Dermis microvascular lymphatic vessel endothelial cell (primary cell): ENCODE results near the gene BRD1. TPM values are rescaled to one million over a fixed set of nuclear protein-coding genes. Genes with fewer than 3 reads are reported as not detected.
"Not testable (repeated sequence)": the region's sequence is repeated elsewhere in the genome, so short reads cannot be mapped to it uniquely, and the experiment has no call there.

Experiments
- DNase-seq, 2 donors: peaks; one replicate each; pipeline versions ENCODE4 v3.0.0 to v3.0.0-alpha.2; 2010; ENCODE audit warnings: low read depth in 2 of 2
- total RNA-seq: library from RNA; depleted of rRNA; stranded (reverse); fragments of >200 nt; gene quantifications from 2 replicates; pipeline ENCODE4 v1.2.1, GENCODE V29; 2014

Gene BRD1
- total RNA-seq, 1 donor from 2014 or later, result 16.8 TPM

GRCh38 chr22:49770547-49771265, 57.0 kb downstream of the BRD1 start:
- DNase-seq, result no peak

DNA sequence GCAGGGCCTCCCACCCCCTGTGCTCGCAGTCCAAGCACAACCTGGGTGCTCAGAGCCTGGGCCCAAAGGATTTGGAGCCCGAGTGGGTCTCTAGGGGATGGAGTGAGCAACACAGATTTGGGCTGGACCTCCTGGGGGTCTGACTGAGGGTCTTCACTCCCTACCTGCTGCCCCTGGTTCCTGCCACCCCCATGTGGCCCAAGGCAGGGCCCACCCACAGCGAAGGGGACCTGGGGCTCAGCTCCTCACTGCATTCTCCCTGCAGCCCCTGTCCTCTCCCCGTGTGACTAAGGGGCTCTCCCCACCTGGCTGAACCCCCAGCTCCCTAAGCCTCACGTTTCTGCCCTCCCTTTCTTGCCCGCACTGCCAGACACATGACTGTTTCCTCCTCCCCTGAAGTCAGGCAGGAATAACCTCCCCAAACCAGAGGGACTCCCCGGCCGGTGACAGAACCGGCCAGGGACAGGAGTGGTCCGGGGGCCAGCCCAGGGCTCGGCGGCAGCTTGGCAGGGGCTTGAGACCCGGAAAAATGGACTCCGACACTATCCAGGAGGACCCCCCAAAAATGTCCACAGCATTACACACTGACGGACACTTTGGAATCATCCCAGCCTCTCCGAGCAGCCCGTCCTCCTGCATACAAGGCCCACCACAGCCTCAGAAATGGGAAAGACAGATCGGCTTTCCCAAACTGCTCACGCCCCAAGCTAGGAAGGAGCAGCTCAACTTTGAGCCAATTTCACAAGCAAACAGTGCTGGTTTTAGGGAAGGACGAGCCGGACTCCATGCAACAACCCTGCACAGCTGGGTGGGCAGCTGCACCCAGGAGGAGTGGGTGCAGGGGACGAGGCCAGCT, 57.8 kb downstream of the BRD1 start:
- DNase-seq, result no peak

GRCh38 chr22:49768951-49769690, 58.6 kb downstream of the BRD1 start:
- no peak for DNase-seq

DNA sequence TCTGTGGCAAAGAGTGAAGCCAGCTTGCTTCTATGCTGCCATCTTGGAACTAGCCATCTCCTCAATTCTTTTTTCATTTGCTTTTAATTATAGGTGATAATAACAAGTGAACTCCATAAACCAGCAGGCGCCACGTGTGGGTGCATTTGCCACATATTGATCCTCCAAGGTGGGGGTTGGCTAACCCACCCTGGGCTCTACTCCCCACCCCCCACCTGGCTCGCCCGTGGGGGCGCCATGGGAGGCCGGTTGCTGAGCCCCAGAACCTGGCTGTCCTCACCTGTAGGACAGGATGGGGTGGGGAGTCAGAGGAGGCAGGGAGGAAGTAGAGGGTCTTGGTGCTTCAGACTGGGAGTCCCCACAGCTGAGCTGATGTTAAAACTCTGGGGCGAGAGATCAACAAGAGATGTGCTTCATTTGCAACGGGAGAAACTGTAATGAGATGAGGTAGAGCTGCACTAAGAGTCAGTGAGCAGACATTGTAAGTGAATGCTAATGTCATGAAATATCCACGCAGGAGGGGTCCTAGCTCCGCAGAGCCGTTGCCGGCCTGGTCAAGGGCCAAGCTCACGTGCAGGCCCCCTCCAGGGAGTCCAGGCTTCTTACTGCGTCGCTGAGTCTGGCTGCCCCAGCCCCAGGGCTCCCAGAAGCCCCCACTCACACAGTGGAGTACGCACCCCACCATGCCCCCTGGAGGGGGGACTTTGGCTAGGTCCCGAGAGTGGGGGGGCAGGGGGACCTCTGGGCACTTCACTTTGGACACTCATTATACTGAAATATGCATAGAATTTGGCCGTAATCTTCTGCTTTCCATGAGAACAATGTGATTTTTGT, 59.4 kb downstream of the BRD1 start:
- DNase-seq, result no peak

DNA sequence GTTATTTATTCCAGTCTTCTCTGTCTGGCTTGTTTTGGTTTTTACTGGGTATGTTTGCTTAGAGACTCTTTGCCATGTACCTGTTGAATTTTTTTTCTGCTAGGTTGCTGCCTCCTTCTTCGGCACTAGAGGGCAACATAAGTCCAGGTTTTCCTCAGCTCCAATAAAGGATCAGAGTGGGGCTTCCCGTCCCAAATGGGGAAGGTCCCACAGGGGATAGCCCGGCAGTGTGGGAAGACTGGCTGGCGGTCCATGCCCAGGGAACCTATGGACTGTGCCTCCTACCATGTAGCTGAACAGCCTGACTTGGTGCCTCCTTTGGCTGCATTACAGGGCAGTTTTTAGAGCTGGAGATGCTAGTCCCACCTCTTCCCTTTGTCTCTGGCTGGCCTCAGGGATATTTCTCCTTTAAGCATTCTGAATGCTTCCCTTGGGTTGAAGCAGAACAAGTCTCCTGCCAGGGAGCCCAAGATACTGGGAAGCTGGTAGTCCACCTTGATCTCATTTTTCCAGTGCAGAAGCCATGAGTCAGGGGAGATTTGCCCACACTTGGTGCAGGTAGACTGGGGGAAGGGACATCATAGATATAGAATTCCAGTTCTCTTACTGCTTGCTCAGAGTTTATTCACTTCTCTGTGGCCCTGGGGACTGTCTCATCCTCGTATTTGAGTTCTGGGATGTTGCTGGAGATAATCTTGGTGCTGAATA, 60.2 kb downstream of the BRD1 start:
- peak; percentile 48 to 67 for DNase-seq

DNA sequence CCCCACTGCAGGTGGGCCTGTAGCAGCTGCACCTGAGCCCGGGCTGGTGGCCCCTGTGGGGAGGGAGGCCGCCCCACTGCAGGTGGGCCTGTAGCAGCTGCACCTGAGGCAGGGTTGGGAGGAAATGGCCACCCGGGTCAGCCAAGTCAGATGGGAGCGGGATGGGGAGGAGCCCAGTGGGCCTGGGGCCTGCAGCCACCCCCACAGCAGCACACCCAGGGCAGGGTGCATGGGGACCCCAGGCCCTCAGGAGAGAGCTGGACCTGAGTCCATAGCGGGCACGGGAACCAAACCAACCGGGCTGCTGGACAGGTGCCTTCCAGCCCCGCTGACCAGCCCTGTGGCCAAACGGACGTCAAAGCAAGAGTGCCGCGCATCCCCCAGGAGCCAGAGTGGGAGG, 61.7 kb downstream of the BRD1 start:
- DNase-seq, result no peak

GRCh38 chr22:49765091-49765771, 62.4 kb downstream of the BRD1 start:
- no peak for DNase-seq

DNA sequence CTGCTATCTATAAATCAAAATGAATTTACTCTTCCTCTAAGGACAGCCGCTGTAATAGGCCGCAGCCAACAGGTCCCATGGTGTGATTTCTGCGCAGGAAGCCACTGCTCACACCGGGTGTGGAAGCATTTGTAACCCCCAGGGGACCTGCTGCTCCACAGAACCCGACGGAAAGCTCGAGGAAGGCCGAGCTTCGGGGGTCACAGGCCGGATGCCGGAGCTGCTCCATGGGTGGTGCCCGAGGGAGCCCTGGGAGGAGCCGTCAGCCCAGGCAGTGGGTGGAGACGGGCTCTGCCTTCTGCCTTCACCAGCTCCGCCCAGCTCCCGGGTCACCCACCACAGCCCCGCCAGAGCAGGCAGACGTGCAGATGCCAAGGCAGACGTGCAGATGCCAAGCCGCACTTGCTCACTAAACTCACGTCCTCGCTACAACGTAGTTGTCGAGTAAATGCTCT, 63.5 kb downstream of the BRD1 start:
- no peak for DNase-seq

GRCh38 chr22:49763696-49764095, 64.0 kb downstream of the BRD1 start:
- DNase-seq, result no peak

GRCh38 chr22:49763138-49763537, 64.5 kb downstream of the BRD1 start:
- DNase-seq, result no peak

DNA sequence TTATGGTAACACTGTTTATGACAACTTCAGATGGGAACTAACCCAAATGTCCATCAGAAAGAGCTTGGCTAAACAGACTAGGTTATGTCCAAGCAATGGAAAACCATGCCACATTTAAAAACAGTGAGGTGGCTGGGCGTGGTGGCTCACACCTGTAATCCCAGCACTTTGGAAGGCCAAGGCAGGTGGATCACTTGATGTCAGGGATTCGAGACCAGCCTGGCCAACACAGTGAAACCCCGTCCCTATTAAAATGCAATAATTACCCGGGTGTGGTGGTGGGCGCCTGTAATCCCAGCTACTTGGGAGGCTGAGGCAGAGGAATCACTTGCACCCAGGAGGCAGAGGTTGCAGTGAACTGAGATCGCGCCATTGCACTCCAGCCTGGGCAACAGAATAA, 65.1 kb downstream of the BRD1 start:
- not testable (repeated sequence) for DNase-seq

DNA sequence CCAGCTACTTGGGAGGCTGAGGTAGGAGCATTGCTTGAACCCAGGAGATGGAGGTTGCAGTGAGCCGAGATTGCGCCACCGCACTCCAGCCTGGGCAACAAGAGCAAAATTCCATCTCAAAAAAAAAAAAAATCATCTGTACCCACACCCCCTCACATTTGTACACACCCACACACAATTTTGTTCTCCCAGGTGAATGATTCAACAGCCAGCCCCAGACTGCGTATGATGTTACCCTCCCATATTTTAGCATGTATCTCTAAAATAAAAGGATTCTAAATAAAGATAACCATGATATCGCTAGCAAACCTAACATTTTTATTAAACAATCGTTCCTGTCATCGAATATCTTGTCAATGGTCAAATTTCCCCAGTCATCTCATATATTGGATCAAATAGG, 65.8 kb downstream of the BRD1 start:
- DNase-seq, result no peak

GRCh38 chr22:49760630-49761571, 66.8 kb downstream of the BRD1 start:
- DNase-seq, result no peak

GRCh38 chr22:49760280-49760629, 67.4 kb downstream of the BRD1 start:
- peak in 1 of 2 donors; percentile 13 for DNase-seq

GRCh38 chr22:49756676-49757075, 71.0 kb downstream of the BRD1 start:
- DNase-seq, result no peak

GRCh38 chr22:49756201-49756600, 71.5 kb downstream of the BRD1 start:
- no peak for DNase-seq

DNA sequence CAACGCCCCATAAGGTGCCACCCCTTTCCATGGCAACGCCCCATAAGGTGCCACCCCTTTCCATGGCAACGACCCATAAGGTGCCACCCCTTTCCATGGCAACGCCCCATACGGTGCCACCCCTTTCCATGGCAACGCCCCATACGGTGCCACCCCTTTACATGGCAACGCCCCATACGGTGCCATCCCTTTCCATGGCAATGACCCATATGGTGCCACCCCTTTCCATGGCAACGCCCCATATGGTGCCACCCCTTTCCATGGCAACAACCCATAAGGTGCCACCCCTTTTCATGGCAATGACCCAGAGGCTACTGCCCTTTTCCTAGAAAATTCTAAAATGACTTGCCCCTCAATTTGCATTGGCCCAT, 72.1 kb downstream of the BRD1 start:
- no peak for DNase-seq

- no peak for DNase-seq
These were observed 72.7 kb downstream of the BRD1 start for GRCh38 chr22:49754696-49755630.
